Gastroesophageal sphincter (tissue), 4 donors: ENCODE data around the gene TSPAN8. TPM values are rescaled to one million over a fixed set of nuclear protein-coding genes. Genes with fewer than 3 reads are reported as not detected.
"Not testable (repeated sequence)": the region's sequence is repeated elsewhere in the genome, so short reads cannot be mapped to it uniquely, and the experiment has no call there.

Experiments used
- ATAC-seq: fragments of 150-250 bp; one replicate; pipeline ENCODE4 v1.9.1; 2016; ENCODE audit warnings: mild to moderate bottlenecking, moderate library complexity
- H3K27ac ChIP-seq, 4 donors: fragments of 200-600 bp; sonication (generic) in 3 of 4; 1 replicate in 3 of 4; 2 replicates in 1 of 4; pipeline ENCODE4 v1.5.1; 2016 to 2019
- H3K27me3 ChIP-seq: fragments of 200-600 bp; sonication (generic); one replicate; pipeline ENCODE4 v1.5.1; 2019
- H3K36me3 ChIP-seq, 2 donors: fragments of 200-600 bp; sonication (generic); one replicate each; pipeline ENCODE4 v1.5.1; 2019; ENCODE audit warnings: control low read depth in 1 of 2
- H3K4me1 ChIP-seq, 3 donors: fragments of 200-600 bp; sonication (generic); 1 replicate in 2 of 3; 2 replicates in 1 of 3; pipeline ENCODE4 v1.5.1; 2016 to 2019; ENCODE audit warnings: control low read depth in 2 of 3
- H3K4me3 ChIP-seq, 2 donors: fragments of 200-600 bp; sonication (generic); one replicate each; pipeline ENCODE4 v1.5.1; 2019; ENCODE audit warnings: mild to moderate bottlenecking in 1 of 2, moderate library complexity in 1 of 2
- H3K9me3 ChIP-seq, 3 donors: fragments of 200-600 bp; sonication (generic); one replicate each; pipeline ENCODE4 v1.5.1; 2017 to 2019; ENCODE audit warnings: control low read depth in 2 of 3
- CTCF ChIP-seq, 4 experiments: fragments of 200-600 bp in 2 of 4; fragments of 450-650 bp in 2 of 4; sonication (generic) in 1 of 4; IDR thresholded peaks; one replicate each; pipeline ENCODE4 v1.5.1; 2017 to 2019; ENCODE audit warnings: antibody characterized with exemption in 4 of 4, mild to moderate bottlenecking in 2 of 4, moderate library complexity in 2 of 4
- EP300 ChIP-seq: sonication (generic); formaldehyde crosslinking; IDR thresholded peaks from one replicate; pipeline ENCODE4 v1.6.1; 2017; ENCODE audit warnings: antibody characterized with exemption, mild to moderate bottlenecking
- POLR2A ChIP-seq, 2 donors: fragments of 450-650 bp; IDR thresholded peaks; one replicate each; pipeline ENCODE4 v1.6.1; 2017; ENCODE audit warnings: antibody characterized with exemption in 2 of 2, mild to moderate bottlenecking in 2 of 2, moderate library complexity in 1 of 2
- POLR2AphosphoS5 ChIP-seq: sonication (generic); formaldehyde crosslinking; IDR thresholded peaks from one replicate; pipeline ENCODE4 v1.6.1; 2017; ENCODE audit warnings: antibody characterized with exemption
- WGBS, 2 donors: methylation state at CpG; one replicate each; pipeline ENCODE4 v1.1.5; 2018; ENCODE audit warnings: low coverage in 1 of 2; 5-methylcytosine and 5-hydroxymethylcytosine counted together
- total RNA-seq, 4 donors: library from RNA; depleted of rRNA; stranded (reverse); fragments of >200 nt; gene quantifications; one replicate each; pipeline ENCODE4 v1.1.0, GENCODE V29; 2016

The TSPAN8 gene
- total RNA-seq, 4 donors from 2014 or later, result 0.81 to 5.9 (median 3.3) TPM

GRCh38 chr12:71125515-71125914 is 32.3 kb downstream of the TSPAN8 start:
- no peaks in the 10 kb centered on the region for H3K9me3 ChIP-seq
- 0% methylated on average over 2 of the region's 2 CpGs; no CpG with 5 or more reads in 1 of the 2 donors for WGBS, 2 donors
- H3K27ac ChIP-seq, result no peak overlapping the region
- no peaks in the 10 kb centered on the region for H3K4me1 ChIP-seq
- TF ChIP-seq POLR2A (IDR thresholded peaks at IDR 0.05) (no peak), CTCF (IDR thresholded peaks at IDR 0.05) (no peak), POLR2AphosphoS5 (no peak), EP300 (no peak)
- no peak for ATAC-seq
- H3K36me3 ChIP-seq, result no peaks in the 10 kb centered on the region
- no peaks in the 10 kb centered on the region for H3K27me3 ChIP-seq
- no peak overlapping the region for H3K4me3 ChIP-seq

GRCh38 chr12:71124835-71125460 is 32.9 kb downstream of the TSPAN8 start:
- no peak overlapping the region for H3K4me3 ChIP-seq
- ATAC-seq, result no peak
- H3K36me3 ChIP-seq, result no peaks in the 10 kb centered on the region
- WGBS, 2 donors, result 60 to 68% methylated on average over 5 of the region's 5 CpGs
- H3K4me1 ChIP-seq, result no peaks in the 10 kb centered on the region
- H3K27ac ChIP-seq, result no peak overlapping the region
- H3K9me3 ChIP-seq, result no peaks in the 10 kb centered on the region
- TF ChIP-seq POLR2AphosphoS5, result no peak
- no peak for TF ChIP-seq EP300
- no peak for TF ChIP-seq CTCF (IDR thresholded peaks at IDR 0.05)
- TF ChIP-seq POLR2A (IDR thresholded peaks at IDR 0.05), result no peak
- no peaks in the 10 kb centered on the region for H3K27me3 ChIP-seq

- H3K9me3 ChIP-seq, result peaks cover 0 to 16% (median 0%) of the 10 kb centered on the region in 3 donors
- H3K27ac ChIP-seq, H3K36me3 ChIP-seq, H3K4me1 ChIP-seq, H3K27me3 ChIP-seq, H3K4me3 ChIP-seq, ATAC-seq: not testable (repeated sequence)
- 33% methylated on average over 1 of the region's 1 CpG; no CpG with 5 or more reads in 1 of the 2 donors for WGBS, 2 donors
These were observed 44.7 kb downstream of the TSPAN8 start for GRCh38 chr12:71113148-71113547.

GRCh38 chr12:71109834-71110233 is 48.0 kb downstream of the TSPAN8 start:
- 88 to 100% methylated on average over 2 to 3 of the region's 5 CpGs for WGBS, 2 donors
- no peak for ATAC-seq

GRCh38 chr12:71108355-71108754 is 49.4 kb downstream of the TSPAN8 start:
- Histone ChIP-seq H3K27ac (no peak overlapping the region), H3K36me3 (no peaks in the 10 kb centered on the region), H3K4me1 (no peaks in the 10 kb centered on the region), H3K4me3 (no peak overlapping the region), H3K9me3 (peaks cover 0 to 21% (median 0%) of the 10 kb centered on the region in 3 donors), H3K27me3 (no peaks in the 10 kb centered on the region)
- ATAC-seq, result peak; percentile 58
- TF ChIP-seq POLR2A (IDR thresholded peaks at IDR 0.05) (no peak), POLR2AphosphoS5 (peak; percentile 59)
- WGBS, 2 donors, result 64 to 80% methylated on average over 1 to 3 of the region's 3 CpGs

More at GRCh38 chr12:71109834-71110233, 48.0 kb downstream of the TSPAN8 start:
- Histone ChIP-seq H3K27me3 (no peaks in the 10 kb centered on the region), H3K36me3 (no peaks in the 10 kb centered on the region), H3K9me3 (peaks cover 0 to 16% (median 0%) of the 10 kb centered on the region in 3 donors), H3K27ac (no peak overlapping the region), H3K4me1 (no peaks in the 10 kb centered on the region), H3K4me3 (no peak overlapping the region)
- no peak for TF ChIP-seq CTCF (IDR thresholded peaks at IDR 0.05)

- no peak overlapping the region for H3K4me3 ChIP-seq
- peaks cover 0 to 21% (median 0%) of the 10 kb centered on the region in 3 donors for H3K9me3 ChIP-seq
- peak; percentile 58 for ATAC-seq
- no peak overlapping the region for H3K27ac ChIP-seq
- H3K4me1 ChIP-seq, result no peaks in the 10 kb centered on the region
- H3K36me3 ChIP-seq, result no peaks in the 10 kb centered on the region
- TF ChIP-seq POLR2AphosphoS5, result no peak
- no peaks in the 10 kb centered on the region for H3K27me3 ChIP-seq
- 33 to 47% methylated on average over 1 of the region's 1 CpG for WGBS, 2 donors
These were observed 49.9 kb downstream of the TSPAN8 start for GRCh38 chr12:71107936-71108335.
